ENCODE results near the gene GLTP. TPM values are rescaled to one million over a fixed set of nuclear protein-coding genes. Genes with fewer than 3 reads are reported as not detected.

Gene GLTP
- total RNA-seq, 1 donor from 2014 or later: 23.8 TPM

GRCh38 chr12:109831365-109831764 is 49.0 kb downstream of the GLTP start:
- no peak for DNase-seq (ENCODE audit: low spot score in 2 of 2, unreplicated experiment in 2 of 2)
- Mint-ChIP-seq H3K4me3 (no peak overlapping the region), H3K27me3 (ENCODE audit: low read depth) (peaks cover 2% of the 10 kb centered on the region), H3K36me3 (no peaks in the 10 kb centered on the region), H3K9me3 (no peaks in the 10 kb centered on the region), H3K4me1 (peaks cover 6% of the 10 kb centered on the region), H3K27ac (no peak overlapping the region)
- no peak for TF ChIP-seq CTCF (IDR thresholded peaks at IDR 0.05; ENCODE audit: unreplicated experiment)

GRCh38 chr12:109830718-109831117 is 49.6 kb downstream of the GLTP start:
- no peak for DNase-seq (ENCODE audit: low spot score in 2 of 2, unreplicated experiment in 2 of 2)
- Mint-ChIP-seq H3K4me3 (no peak overlapping the region), H3K36me3 (no peaks in the 10 kb centered on the region), H3K27ac (no peak overlapping the region), H3K27me3 (ENCODE audit: low read depth) (peaks cover 2% of the 10 kb centered on the region), H3K4me1 (peaks cover 6% of the 10 kb centered on the region), H3K9me3 (no peaks in the 10 kb centered on the region)
- TF ChIP-seq CTCF (IDR thresholded peaks at IDR 0.05; ENCODE audit: unreplicated experiment): no peak

GRCh38 chr12:109830267-109830666 is 50.1 kb downstream of the GLTP start:
- H3K4me1 Mint-ChIP-seq: peaks cover 6% of the 10 kb centered on the region
- no peaks in the 10 kb centered on the region for H3K36me3 Mint-ChIP-seq
- peaks cover 2% of the 10 kb centered on the region for H3K27me3 Mint-ChIP-seq (ENCODE audit: low read depth)
- H3K4me3 Mint-ChIP-seq: no peak overlapping the region
- no peak overlapping the region for H3K27ac Mint-ChIP-seq
- no peak for TF ChIP-seq CTCF (IDR thresholded peaks at IDR 0.05; ENCODE audit: unreplicated experiment)
- DNase-seq (ENCODE audit: low spot score in 2 of 2, unreplicated experiment in 2 of 2): no peak
- no peaks in the 10 kb centered on the region for H3K9me3 Mint-ChIP-seq

- DNase-seq (ENCODE audit: low spot score in 2 of 2, unreplicated experiment in 2 of 2): no peak
- H3K36me3 Mint-ChIP-seq: no peaks in the 10 kb centered on the region
- H3K9me3 Mint-ChIP-seq: no peaks in the 10 kb centered on the region
- peaks cover 6% of the 10 kb centered on the region for H3K4me1 Mint-ChIP-seq
- H3K4me3 Mint-ChIP-seq: no peak overlapping the region
- H3K27ac Mint-ChIP-seq: no peak overlapping the region
- no peak for TF ChIP-seq CTCF (IDR thresholded peaks at IDR 0.05; ENCODE audit: unreplicated experiment)
- H3K27me3 Mint-ChIP-seq (ENCODE audit: low read depth): peaks cover 2% of the 10 kb centered on the region
Observed at GRCh38 chr12:109829667-109830066, 50.7 kb downstream of the GLTP start.

GRCh38 chr12:109828754-109829511 is 51.4 kb downstream of the GLTP start:
- Mint-ChIP-seq H3K36me3 (no peaks in the 10 kb centered on the region), H3K27ac (no peak overlapping the region), H3K4me3 (no peak overlapping the region), H3K9me3 (no peaks in the 10 kb centered on the region), H3K4me1 (peaks cover 6% of the 10 kb centered on the region), H3K27me3 (ENCODE audit: low read depth) (peaks cover 2% of the 10 kb centered on the region)
- no peak for DNase-seq (ENCODE audit: low spot score in 2 of 2, unreplicated experiment in 2 of 2)
- no peak for TF ChIP-seq CTCF (IDR thresholded peaks at IDR 0.05; ENCODE audit: unreplicated experiment)
